ENCODE measurements around the gene TMBIM6.
"Not testable (repeated sequence)": the region's sequence is repeated elsewhere in the genome, so short reads cannot be mapped to it uniquely, and the experiment has no call there.

TMBIM6 gene

GRCh38 chr12:49730050-49730449, 11.3 kb upstream of the TMBIM6 start:
- DNase-seq (ENCODE audit: low spot score): no peak

- no peak for DNase-seq (ENCODE audit: low spot score)
These were observed 10.7 kb upstream of the TMBIM6 start for GRCh38 chr12:49730568-49731101.

- DNase-seq (ENCODE audit: low spot score): no peak
These were observed 7.9 kb upstream of the TMBIM6 start for GRCh38 chr12:49733219-49734017.

GRCh38 chr12:49734900-49735299, 6.5 kb upstream of the TMBIM6 start:
- not testable (repeated sequence) for DNase-seq (ENCODE audit: low spot score)

- not testable (repeated sequence) for DNase-seq (ENCODE audit: low spot score)
These were observed 2.6 kb upstream of the TMBIM6 start for GRCh38 chr12:49738721-49739120.

GRCh38 chr12:49740277-49740676, 1.1 kb upstream of the TMBIM6 start:
- DNase-seq (ENCODE audit: low spot score): not testable (repeated sequence)

- DNase-seq (ENCODE audit: low spot score): peak; percentile 86
These were observed 694 bp downstream of the TMBIM6 start for GRCh38 chr12:49741882-49742620.

GRCh38 chr12:49744363-49744885, 3.1 kb downstream of the TMBIM6 start:
- DNase-seq (ENCODE audit: low spot score): no peak

- DNase-seq (ENCODE audit: low spot score): no peak
These were observed 6.9 kb downstream of the TMBIM6 start for GRCh38 chr12:49748306-49748705.

- DNase-seq (ENCODE audit: low spot score): no peak
These were observed 7.4 kb downstream of the TMBIM6 start for GRCh38 chr12:49748800-49749199.

- peak; percentile 30 for DNase-seq (ENCODE audit: low spot score)
These were observed 9.0 kb downstream of the TMBIM6 start for GRCh38 chr12:49750027-49750995.

GRCh38 chr12:49750996-49751393, 9.6 kb downstream of the TMBIM6 start:
- DNase-seq (ENCODE audit: low spot score): no peak

GRCh38 chr12:49761677-49762467, 20.5 kb downstream of the TMBIM6 start:
- DNase-seq (ENCODE audit: low spot score): no peak

GRCh38 chr12:49762468-49762847, 21.1 kb downstream of the TMBIM6 start:
- no peak for DNase-seq (ENCODE audit: low spot score)

- DNase-seq (ENCODE audit: low spot score): peak; percentile 68
These were observed 21.7 kb downstream of the TMBIM6 start for GRCh38 chr12:49763006-49763591.

- DNase-seq (ENCODE audit: low spot score): no peak
These were observed 22.8 kb downstream of the TMBIM6 start for GRCh38 chr12:49764126-49764525.

- DNase-seq (ENCODE audit: low spot score): no peak
These were observed 24.7 kb downstream of the TMBIM6 start for GRCh38 chr12:49766115-49766455.

- DNase-seq (ENCODE audit: low spot score): no peak
These were observed 26.0 kb downstream of the TMBIM6 start for GRCh38 chr12:49767333-49767732.

- DNase-seq (ENCODE audit: low spot score): not testable (repeated sequence)
These were observed 31.7 kb downstream of the TMBIM6 start for GRCh38 chr12:49773102-49773501.

- DNase-seq (ENCODE audit: low spot score): peak; percentile 89
These were observed 35.1 kb downstream of the TMBIM6 start for GRCh38 chr12:49776413-49776812.

- DNase-seq (ENCODE audit: low spot score): no peak
These were observed 35.5 kb downstream of the TMBIM6 start for GRCh38 chr12:49776858-49777257.

All from AG08395 (cell line).